Muscle layer of duodenum (tissue), 2 donors: ENCODE data around the gene C1QL3.

Source experiments
- H3K27ac ChIP-seq: one replicate; pipeline ENCODE4 v1.7.0; 2013; ENCODE audit warnings: mild to moderate bottlenecking, low read length
- H3K27me3 ChIP-seq: one replicate; pipeline ENCODE4 v1.7.0; 2013; ENCODE audit warnings: low read depth, mild to moderate bottlenecking, control low read depth, low read length
- H3K36me3 ChIP-seq, 2 donors: one replicate each; pipeline ENCODE4 v1.7.0; 2013; ENCODE audit warnings: low read length in 2 of 2, control low read depth in 1 of 2, mild to moderate bottlenecking in 1 of 2; ENCODE audit not compliant: insufficient read depth in 2 of 2, control insufficient read depth in 1 of 2
- H3K4me1 ChIP-seq, 2 donors: one replicate each; pipeline ENCODE4 v1.7.0; 2013; ENCODE audit warnings: low read length in 2 of 2, mild to moderate bottlenecking in 2 of 2, control low read depth in 1 of 2, moderate library complexity in 1 of 2; ENCODE audit not compliant: insufficient read depth in 2 of 2, control insufficient read depth in 1 of 2
- H3K4me3 ChIP-seq, 2 donors: one replicate each; pipeline ENCODE4 v1.7.0; 2013; ENCODE audit warnings: low read length in 2 of 2, low read depth in 1 of 2, mild to moderate bottlenecking in 1 of 2
- H3K9me3 ChIP-seq, 2 donors: one replicate each; pipeline ENCODE4 v1.7.0; 2013; ENCODE audit warnings: low read length in 2 of 2, control low read depth in 1 of 2, mild to moderate bottlenecking in 1 of 2; ENCODE audit not compliant: control insufficient read depth in 1 of 2
- donor health status: healthy.

The C1QL3 gene

DNA sequence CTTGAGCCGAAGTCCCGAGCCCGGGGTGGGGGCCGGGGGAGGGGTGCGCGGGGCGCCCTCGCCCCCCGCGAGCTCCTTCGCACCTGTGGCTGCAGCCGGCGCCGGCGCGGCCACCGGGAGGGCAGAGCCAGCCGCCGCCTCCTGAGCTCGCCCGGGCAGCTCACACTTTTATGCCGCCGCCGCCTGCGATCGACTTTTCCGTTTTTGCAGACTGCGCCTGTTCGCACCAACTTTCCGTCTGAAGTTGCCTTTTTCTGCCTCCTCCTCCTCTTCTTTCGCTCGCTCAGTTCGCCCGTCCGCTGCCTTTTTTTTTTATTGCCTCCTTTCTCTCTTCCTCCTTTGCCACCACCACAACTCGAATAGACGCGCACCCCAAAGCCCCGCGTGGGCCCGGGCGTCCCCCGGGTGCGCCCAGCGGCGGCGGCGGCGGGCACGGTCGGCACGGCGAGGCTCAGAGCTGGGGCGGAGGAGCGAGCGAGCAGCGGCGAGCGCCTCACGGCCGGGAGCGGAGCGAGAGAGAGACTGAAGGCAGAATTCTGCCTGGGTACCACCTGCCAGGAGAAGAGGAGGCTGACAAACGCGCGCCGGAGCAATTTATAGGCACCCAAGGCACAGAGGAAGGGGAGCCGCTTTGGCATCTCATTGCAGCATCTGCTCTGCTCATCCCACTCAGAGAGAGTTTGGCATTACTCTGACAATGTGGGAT lies at the start of gene C1QL3:
Gene C1QL3 (minus strand): TSS at position 569 of the 706 bp plus-strand sequence. CDS start 814 bp downstream, outside the sequence.
- Histone ChIP-seq H3K4me3 (peak within 1 kb of the TSS; percentile 16 to 70), H3K27me3 (peaks cover 14% of the 10 kb centered on the region), H3K36me3 (no peaks in the 10 kb centered on the region), H3K27ac (no peak within 1 kb of the TSS), H3K9me3 (no peaks in the 10 kb centered on the region), H3K4me1 (peaks cover 0 to 24% of the 10 kb centered on the region in 2 donors)

DNA sequence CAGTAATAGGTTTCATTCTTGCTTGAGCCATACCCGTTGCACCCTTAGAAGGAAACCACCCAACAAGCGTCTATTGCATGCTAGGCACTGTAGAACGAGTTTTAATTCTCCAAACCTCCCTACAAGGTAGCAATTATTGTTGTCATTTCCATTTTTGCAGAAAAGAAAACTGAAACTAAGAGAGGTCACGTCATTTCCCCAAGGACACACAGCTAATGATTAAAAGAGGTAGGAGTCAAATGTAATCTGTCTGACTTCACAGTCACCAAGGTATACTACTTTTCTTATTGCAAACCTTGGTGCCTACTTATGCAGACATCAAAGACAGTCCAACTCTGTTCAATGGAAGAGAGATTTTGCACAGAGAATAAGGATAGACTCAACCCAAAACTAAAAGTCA lies 49.1 kb upstream of the C1QL3 start:
- Histone ChIP-seq H3K27ac (no peak overlapping the region), H3K4me1 (no peaks in the 10 kb centered on the region), H3K36me3 (no peaks in the 10 kb centered on the region), H3K4me3 (no peak overlapping the region), H3K27me3 (no peaks in the 10 kb centered on the region), H3K9me3 (no peaks in the 10 kb centered on the region)

DNA sequence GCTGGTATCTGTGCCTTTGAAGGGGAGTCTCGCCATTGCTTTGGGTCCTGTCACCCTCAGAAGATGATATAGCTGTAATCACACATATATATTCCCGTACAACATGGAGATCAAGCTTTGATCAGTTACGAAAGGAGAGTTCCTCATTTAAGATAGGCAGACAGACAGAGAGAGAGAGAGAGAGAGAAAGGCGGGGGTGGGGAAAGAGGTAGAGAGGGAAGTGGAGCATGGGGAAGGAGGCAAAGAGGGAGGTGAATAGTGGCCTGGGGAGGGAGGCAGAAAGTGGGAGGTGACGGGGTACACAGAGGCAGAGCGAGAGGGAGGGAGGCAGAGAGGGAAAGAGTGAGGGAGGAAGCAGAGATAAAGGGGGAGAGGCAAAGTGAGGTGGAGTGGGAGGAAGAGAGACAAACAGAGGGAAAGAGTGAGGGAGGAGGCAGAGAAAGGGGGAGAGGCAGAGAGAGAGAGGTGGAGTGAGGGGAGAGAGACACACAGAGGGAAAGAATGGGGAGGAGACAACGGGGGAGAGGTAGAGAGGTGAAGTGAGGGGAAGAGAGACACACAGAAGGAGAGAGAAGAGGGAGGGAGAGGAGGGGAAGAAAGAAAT lies 44.6 kb upstream of the C1QL3 start:
- Histone ChIP-seq H3K36me3 (no peaks in the 10 kb centered on the region), H3K4me1 (no peaks in the 10 kb centered on the region), H3K9me3 (no peaks in the 10 kb centered on the region), H3K4me3 (no peak overlapping the region), H3K27me3 (no peaks in the 10 kb centered on the region), H3K27ac (no peak overlapping the region)

DNA sequence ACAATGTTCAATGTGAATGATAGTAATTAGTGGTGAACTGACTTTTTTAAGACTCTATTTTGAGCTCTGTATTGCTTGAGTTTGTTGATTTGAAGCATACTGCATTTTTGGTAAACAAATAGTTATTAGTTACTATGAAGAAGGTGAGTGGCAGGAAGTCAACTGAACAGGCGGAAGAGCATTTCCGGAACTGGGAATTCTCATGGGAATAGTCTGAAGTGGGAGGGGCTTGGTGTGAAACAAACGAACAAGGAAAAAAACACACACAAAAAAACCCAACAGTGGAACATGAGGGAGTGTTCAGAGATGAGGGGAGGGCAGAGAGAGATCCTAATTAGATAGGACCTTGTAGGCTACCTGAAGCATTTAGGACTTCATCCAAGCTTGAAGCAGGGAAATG lies 43.9 kb upstream of the C1QL3 start:
- Histone ChIP-seq H3K4me1 (no peaks in the 10 kb centered on the region), H3K27me3 (no peaks in the 10 kb centered on the region), H3K9me3 (no peaks in the 10 kb centered on the region), H3K27ac (no peak overlapping the region), H3K36me3 (no peaks in the 10 kb centered on the region), H3K4me3 (no peak overlapping the region)

DNA sequence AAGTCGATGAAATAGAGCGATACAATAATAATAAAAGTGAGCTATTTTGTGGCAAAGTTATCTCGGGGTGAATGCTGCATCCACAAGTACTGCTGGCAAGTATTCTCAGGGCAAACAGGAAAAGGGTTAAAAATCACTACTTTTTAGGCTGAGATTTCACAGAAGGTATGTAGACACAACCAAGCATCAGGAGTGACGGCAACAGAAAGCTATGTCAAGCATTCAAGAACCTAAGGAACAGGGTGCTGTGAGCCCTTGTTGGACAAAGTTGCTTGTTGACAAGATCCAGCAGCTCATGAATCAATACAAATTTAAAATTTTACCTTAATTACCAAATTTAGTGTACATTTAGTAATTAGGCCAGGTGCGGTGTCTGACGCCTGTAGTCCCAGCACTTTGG lies 41.2 kb upstream of the C1QL3 start:
- Histone ChIP-seq H3K36me3 (no peaks in the 10 kb centered on the region), H3K27ac (no peak overlapping the region), H3K4me1 (no peaks in the 10 kb centered on the region), H3K4me3 (no peak overlapping the region), H3K9me3 (peaks cover 0 to 6% of the 10 kb centered on the region in 2 donors), H3K27me3 (no peaks in the 10 kb centered on the region)

DNA sequence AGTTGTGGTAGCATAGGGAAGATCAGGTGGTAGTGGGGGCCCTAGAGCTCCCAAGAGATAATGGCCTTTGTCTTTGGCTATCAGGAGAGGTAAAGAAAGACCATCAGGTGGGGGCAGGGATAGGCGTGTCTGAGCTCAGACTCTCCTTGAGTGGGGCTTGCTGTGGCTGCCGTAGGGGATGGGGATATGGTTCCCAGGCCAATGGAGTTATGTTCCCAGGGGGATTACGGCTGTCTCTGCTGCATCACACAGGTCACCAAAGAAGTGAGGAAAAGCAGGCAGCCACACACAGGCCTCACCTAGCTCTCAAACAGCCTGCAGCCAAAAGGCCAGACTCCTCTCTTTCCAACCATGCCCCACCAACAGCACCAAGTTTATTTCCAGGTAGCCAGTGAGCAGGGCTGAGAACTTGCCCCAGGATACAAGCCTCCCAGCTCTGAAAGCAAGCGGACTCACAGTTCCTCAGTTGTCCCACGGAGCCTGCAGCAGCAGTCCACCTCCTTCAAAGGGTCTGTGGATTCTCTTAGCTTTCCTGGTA lies 37.6 kb upstream of the C1QL3 start:
- Histone ChIP-seq H3K4me1 (no peaks in the 10 kb centered on the region), H3K36me3 (no peaks in the 10 kb centered on the region), H3K9me3 (peaks cover 0 to 6% of the 10 kb centered on the region in 2 donors), H3K27ac (no peak overlapping the region), H3K27me3 (no peaks in the 10 kb centered on the region), H3K4me3 (no peak overlapping the region)

DNA sequence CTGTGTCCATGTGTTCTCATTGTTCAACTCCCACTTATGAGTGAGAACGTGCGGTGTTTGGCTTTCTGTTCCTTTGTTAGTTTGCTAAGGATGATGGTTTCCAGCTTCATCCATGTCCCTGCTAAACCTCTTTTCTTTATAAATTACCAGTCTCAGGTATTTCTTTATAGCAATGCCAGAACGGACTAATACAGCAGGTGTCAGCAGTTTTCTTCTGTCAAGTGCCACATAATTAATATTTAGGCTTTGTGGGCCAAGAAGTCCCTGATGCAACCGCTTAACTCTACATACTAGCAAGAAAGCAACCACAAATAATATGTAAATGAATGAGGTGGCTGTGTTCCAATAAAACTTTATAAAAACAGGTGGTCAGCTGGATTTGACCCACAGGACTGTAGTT lies 26.3 kb upstream of the C1QL3 start:
- no peak overlapping the region for H3K4me3 ChIP-seq
- H3K9me3 ChIP-seq = no peaks in the 10 kb centered on the region
- H3K27ac ChIP-seq = no peak overlapping the region
- H3K27me3 ChIP-seq = no peaks in the 10 kb centered on the region
- H3K4me1 ChIP-seq = no peaks in the 10 kb centered on the region
- no peaks in the 10 kb centered on the region for H3K36me3 ChIP-seq

DNA sequence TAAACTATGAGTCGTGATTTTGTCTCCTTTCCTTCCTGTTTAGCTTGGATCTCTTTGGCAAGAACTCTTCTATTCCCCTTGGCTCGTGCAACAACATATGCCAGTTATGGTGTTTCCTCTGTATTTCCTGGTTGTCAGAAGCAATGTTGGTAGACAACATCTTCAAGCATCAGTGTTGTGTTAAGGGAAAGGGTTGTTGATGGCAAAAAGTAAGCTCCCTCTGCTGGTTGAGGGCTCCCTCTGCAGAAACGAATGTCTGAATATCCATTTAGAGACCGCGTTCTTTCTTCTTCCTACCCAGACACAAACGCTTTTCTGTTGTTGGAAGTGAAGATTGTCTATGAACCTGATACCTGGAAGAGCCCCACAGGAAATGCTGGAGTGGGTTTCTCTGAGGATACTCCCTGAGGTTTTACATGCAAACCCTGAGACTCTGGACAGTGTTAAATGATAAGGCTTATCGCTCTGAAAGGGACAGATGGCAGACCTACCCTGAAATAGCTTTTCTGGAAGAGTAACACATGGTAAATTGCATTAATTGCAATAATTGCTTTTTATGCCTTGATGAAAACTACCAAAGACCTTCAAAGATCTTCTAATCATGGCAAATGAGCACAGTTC lies 23.5 kb upstream of the C1QL3 start:
- Histone ChIP-seq H3K36me3 (no peaks in the 10 kb centered on the region), H3K27me3 (no peaks in the 10 kb centered on the region), H3K9me3 (no peaks in the 10 kb centered on the region), H3K4me1 (no peaks in the 10 kb centered on the region), H3K27ac (no peak overlapping the region), H3K4me3 (no peak overlapping the region)

DNA sequence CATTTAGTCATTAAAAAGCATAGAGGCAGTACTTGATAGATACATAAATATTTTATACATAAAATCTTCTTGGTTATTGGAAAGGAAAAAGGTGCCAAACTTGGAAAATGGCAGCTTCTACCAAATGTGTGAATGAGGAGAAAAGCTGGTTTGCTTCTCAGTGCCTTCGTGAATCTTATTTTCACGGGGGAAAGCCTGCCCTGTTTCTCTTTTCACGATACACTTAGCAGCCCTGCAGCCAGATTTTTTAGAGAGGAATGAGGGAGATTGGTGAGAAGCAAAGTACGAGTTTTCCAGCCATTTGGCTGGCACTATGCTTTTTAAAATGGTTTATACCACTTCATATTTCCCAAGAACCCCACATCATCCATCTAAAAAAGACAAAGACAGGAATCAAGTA lies 22.9 kb upstream of the C1QL3 start:
- H3K27ac ChIP-seq = no peak overlapping the region
- no peaks in the 10 kb centered on the region for H3K36me3 ChIP-seq
- H3K27me3 ChIP-seq = no peaks in the 10 kb centered on the region
- H3K4me1 ChIP-seq = no peaks in the 10 kb centered on the region
- H3K4me3 ChIP-seq = no peak overlapping the region
- H3K9me3 ChIP-seq = no peaks in the 10 kb centered on the region

DNA sequence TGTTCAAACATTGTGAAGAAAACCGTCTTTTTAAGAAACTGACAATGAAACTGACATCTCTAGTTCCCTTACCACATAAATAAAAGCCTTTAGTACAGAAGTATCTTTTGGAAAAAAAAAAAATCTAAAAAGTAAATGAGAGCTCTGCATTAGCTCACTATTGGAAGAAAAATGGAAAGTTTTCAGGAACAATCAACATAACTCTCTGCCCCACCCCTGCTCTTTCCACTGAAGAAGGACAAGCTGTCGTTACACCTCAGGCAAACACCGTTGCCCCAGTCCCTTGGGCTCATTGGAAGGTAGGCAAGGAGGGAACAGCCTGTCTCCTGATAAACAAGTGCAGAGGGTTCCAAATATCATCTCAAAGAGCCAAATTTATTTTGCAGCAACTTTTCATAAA lies 22.4 kb upstream of the C1QL3 start:
- no peaks in the 10 kb centered on the region for H3K4me1 ChIP-seq
- no peaks in the 10 kb centered on the region for H3K27me3 ChIP-seq
- no peaks in the 10 kb centered on the region for H3K9me3 ChIP-seq
- H3K4me3 ChIP-seq = no peak overlapping the region
- H3K36me3 ChIP-seq = no peaks in the 10 kb centered on the region
- H3K27ac ChIP-seq = no peak overlapping the region

DNA sequence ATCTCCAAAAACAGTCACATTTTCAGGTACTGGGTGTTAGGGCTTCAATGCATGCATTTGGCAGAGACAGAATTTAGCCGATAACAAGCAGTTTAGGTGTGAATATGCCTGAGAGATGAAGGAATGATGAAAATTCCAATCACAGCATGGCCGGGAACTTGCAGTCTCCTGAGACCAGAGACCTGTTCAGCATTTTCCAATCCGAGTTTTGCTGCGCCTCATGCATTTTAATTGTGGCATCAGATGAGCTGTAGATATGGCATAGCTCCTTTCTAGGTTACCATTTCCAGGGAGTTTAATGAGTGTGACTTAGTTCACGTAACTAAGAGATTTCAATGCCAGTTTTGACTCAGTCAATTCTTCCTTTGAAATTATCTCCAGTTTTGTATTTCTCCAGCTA lies 14.5 kb upstream of the C1QL3 start:
- H3K27me3 ChIP-seq = no peaks in the 10 kb centered on the region
- H3K4me1 ChIP-seq = no peaks in the 10 kb centered on the region
- H3K4me3 ChIP-seq = no peak overlapping the region
- no peaks in the 10 kb centered on the region for H3K9me3 ChIP-seq
- H3K27ac ChIP-seq = no peak overlapping the region
- no peaks in the 10 kb centered on the region for H3K36me3 ChIP-seq
